HEK293 (cell line): ENCODE results near the gene IDH3B.

ENCODE experiments used
- BCL11A ChIP-seq: fragments of 450-650 bp; formaldehyde crosslinking; IDR thresholded peaks from 2 replicates; pipeline ENCODE4 v1.5.1; 2016; ENCODE audit warnings: low read depth, missing biosample characterization, missing genetic modification characterization
- FEZF1 ChIP-seq: fragments of 450-650 bp; formaldehyde crosslinking; IDR thresholded peaks from 2 replicates; pipeline ENCODE4 v1.5.1; 2016; ENCODE audit warnings: missing biosample characterization, missing genetic modification characterization
- KLF1 ChIP-seq: fragments of 450-650 bp; formaldehyde crosslinking; IDR thresholded peaks from 2 replicates; pipeline ENCODE4 v1.5.1; 2016; ENCODE audit warnings: missing biosample characterization, missing genetic modification characterization
- KLF16 ChIP-seq: fragments of 450-650 bp; formaldehyde crosslinking; IDR thresholded peaks from 2 replicates; pipeline ENCODE4 v1.5.1; 2017; ENCODE audit warnings: missing biosample characterization, missing genetic modification characterization
- SCRT1 ChIP-seq: fragments of 450-650 bp; formaldehyde crosslinking; IDR thresholded peaks from 2 replicates; pipeline ENCODE4 v1.5.1; 2016; ENCODE audit warnings: missing biosample characterization, missing genetic modification characterization, borderline replicate concordance
- SP3 ChIP-seq: fragments of 450-650 bp; formaldehyde crosslinking; IDR thresholded peaks from 2 replicates; pipeline ENCODE4 v1.5.1; 2016; ENCODE audit warnings: missing biosample characterization, missing genetic modification characterization
- ZIC2 ChIP-seq: fragments of 450-650 bp; formaldehyde crosslinking; IDR thresholded peaks from 2 replicates; pipeline ENCODE4 v1.5.1; 2016; ENCODE audit warnings: missing biosample characterization, missing genetic modification characterization
- ZNF10 ChIP-seq: fragments of 450-650 bp; formaldehyde crosslinking; IDR thresholded peaks from 2 replicates; pipeline ENCODE4 v1.5.1; 2017; ENCODE audit warnings: missing biosample characterization, missing genetic modification characterization
- ZNF248 ChIP-seq: fragments of 450-650 bp; formaldehyde crosslinking; IDR thresholded peaks from 2 replicates; pipeline ENCODE4 v1.5.1; 2017; ENCODE audit warnings: missing biosample characterization, missing genetic modification characterization
- ZNF292 ChIP-seq: fragments of 450-650 bp; formaldehyde crosslinking; IDR thresholded peaks from 2 replicates; pipeline ENCODE4 v1.5.1; 2016; ENCODE audit warnings: low read depth, missing biosample characterization, missing genetic modification characterization, borderline replicate concordance
- ZNF302 ChIP-seq: fragments of 450-650 bp; formaldehyde crosslinking; IDR thresholded peaks from 2 replicates; pipeline ENCODE4 v1.5.1; 2016; ENCODE audit warnings: missing biosample characterization, missing genetic modification characterization, low read depth
- ZNF324 ChIP-seq: fragments of 450-650 bp; formaldehyde crosslinking; IDR thresholded peaks from 2 replicates; pipeline ENCODE4 v1.5.1; 2016; ENCODE audit warnings: missing biosample characterization, missing genetic modification characterization
- ZNF350 ChIP-seq: fragments of 450-650 bp; formaldehyde crosslinking; IDR thresholded peaks from 2 replicates; pipeline ENCODE4 v1.5.0; 2017; ENCODE audit warnings: missing biosample characterization, mild to moderate bottlenecking, missing genetic modification characterization
- ZNF488 ChIP-seq: fragments of 450-650 bp; formaldehyde crosslinking; IDR thresholded peaks from 2 replicates; pipeline ENCODE4 v1.5.1; 2016; ENCODE audit warnings: missing biosample characterization, missing genetic modification characterization
- ZNF514 ChIP-seq: fragments of 450-650 bp; formaldehyde crosslinking; IDR thresholded peaks from 2 replicates; pipeline ENCODE4 v1.5.1; 2016; ENCODE audit warnings: missing biosample characterization, missing genetic modification characterization
- ZNF600 ChIP-seq: fragments of 450-650 bp; formaldehyde crosslinking; IDR thresholded peaks from 2 replicates; pipeline ENCODE4 v1.5.1; 2016; ENCODE audit warnings: missing biosample characterization, missing genetic modification characterization
- ZNF629 ChIP-seq: fragments of 450-650 bp; formaldehyde crosslinking; IDR thresholded peaks from 2 replicates; pipeline ENCODE4 v1.5.1; 2017; ENCODE audit warnings: missing biosample characterization, missing genetic modification characterization
- ZNF76 ChIP-seq: fragments of 450-650 bp; formaldehyde crosslinking; IDR thresholded peaks from 2 replicates; pipeline ENCODE4; 2016; ENCODE audit warnings: low read depth, missing biosample characterization, missing genetic modification characterization, borderline replicate concordance
- ZNF768 ChIP-seq: fragments of 450-650 bp; formaldehyde crosslinking; IDR thresholded peaks from 2 replicates; pipeline ENCODE4 v1.5.1; 2018; ENCODE audit warnings: missing biosample characterization, mild to moderate bottlenecking, missing genetic modification characterization
- ZNF792 ChIP-seq: fragments of 450-650 bp; formaldehyde crosslinking; IDR thresholded peaks from 2 replicates; pipeline ENCODE4 v1.5.1; 2016; ENCODE audit warnings: missing biosample characterization, missing genetic modification characterization
- ZSCAN30 ChIP-seq: fragments of 450-650 bp; IDR thresholded peaks from 2 replicates; pipeline ENCODE4 v1.5.1; 2018; ENCODE audit warnings: missing biosample characterization, mild to moderate bottlenecking, missing genetic modification characterization, moderate library complexity
- ZXDB ChIP-seq: fragments of 450-650 bp; formaldehyde crosslinking; IDR thresholded peaks from 2 replicates; pipeline ENCODE4 v1.5.1; 2016; ENCODE audit warnings: missing biosample characterization, missing genetic modification characterization
- TF ChIP-seq, protein P1 (sequence below): fragments of 450-650 bp; formaldehyde crosslinking; IDR thresholded peaks from 2 replicates; pipeline ENCODE4 v1.5.1; 2017; ENCODE audit warnings: missing biosample characterization, missing genetic modification characterization
- TF ChIP-seq, protein P2 (sequence below): fragments of 450-650 bp; formaldehyde crosslinking; IDR thresholded peaks from 2 replicates; pipeline ENCODE4 v1.5.1; 2016; ENCODE audit warnings: missing biosample characterization, missing genetic modification characterization
- TF ChIP-seq, protein P3 (sequence below): fragments of 450-650 bp; formaldehyde crosslinking; optimal IDR thresholded peaks from 2 replicates; pipeline ENCODE3; 2016; ENCODE audit warnings: missing biosample characterization, mild to moderate bottlenecking, missing genetic modification characterization
- TF ChIP-seq, protein P4 (sequence below): fragments of 450-650 bp; formaldehyde crosslinking; IDR thresholded peaks from 2 replicates; pipeline ENCODE4 v1.5.1; 2016; ENCODE audit warnings: missing biosample characterization, missing genetic modification characterization
- TF ChIP-seq, protein P5 (sequence below): fragments of 450-650 bp; formaldehyde crosslinking; conservative IDR thresholded peaks from 2 replicates; pipeline ENCODE4 v1.5.1; 2016; ENCODE audit warnings: low read depth, missing biosample characterization, missing genetic modification characterization

The IDH3B gene

DNA sequence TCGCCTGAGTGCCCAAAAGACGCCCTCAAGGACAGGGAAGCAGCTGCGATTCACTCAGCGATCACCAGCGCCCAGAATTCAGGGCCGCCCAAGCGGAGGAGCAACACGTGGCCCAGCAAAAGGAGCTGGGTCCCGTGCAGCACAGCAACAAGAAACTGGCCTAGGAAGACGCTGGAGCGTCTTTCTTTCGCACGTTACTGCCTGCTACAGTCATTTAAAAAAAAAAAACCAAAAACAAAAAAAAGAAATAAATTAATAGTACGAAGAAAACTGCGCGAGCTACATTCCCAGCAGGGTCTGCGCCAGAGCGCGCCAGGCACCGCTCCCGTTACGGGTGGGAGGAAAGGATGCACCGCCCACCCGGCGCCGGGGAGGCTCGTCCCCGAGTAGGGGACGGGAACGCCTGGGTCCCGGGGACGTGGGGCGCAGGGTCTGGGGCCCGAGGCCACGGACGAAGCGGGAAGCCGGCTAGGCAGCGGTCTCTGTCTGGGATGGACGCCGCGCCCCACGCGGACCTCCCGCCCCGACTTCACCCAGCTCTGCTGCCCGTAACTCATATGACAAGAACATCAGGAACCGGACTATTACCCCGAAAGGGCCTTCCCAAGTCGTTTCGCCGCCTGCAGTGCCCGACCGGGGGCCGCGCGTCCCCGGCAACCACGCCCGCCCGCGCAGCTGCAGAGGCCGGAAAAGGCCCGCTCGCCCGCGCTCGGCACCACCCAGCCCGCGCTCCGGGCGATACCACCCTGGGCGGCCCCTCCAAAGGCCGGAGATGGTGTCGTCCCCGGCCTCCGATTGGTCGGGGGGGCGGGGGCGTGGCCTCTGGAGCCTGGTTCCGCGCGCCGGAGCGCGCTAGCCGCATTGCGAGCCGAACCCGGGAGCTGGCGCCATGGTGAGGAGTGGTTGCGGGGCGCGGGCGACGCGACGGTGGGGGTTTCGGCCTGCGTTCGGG lies 12.0 kb downstream of the IDH3B start, which contains the start of gene NOP56 (continued):
- TF ChIP-seq, protein P1, sequence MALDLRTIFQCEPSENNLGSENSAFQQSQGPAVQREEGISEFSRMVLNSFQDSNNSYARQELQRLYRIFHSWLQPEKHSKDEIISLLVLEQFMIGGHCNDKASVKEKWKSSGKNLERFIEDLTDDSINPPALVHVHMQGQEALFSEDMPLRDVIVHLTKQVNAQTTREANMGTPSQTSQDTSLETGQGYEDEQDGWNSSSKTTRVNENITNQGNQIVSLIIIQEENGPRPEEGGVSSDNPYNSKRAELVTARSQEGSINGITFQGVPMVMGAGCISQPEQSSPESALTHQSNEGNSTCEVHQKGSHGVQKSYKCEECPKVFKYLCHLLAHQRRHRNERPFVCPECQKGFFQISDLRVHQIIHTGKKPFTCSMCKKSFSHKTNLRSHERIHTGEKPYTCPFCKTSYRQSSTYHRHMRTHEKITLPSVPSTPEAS: peak; percentile 51; the same call in 1 of the 2 replicates
- TF ChIP-seq, protein P2, sequence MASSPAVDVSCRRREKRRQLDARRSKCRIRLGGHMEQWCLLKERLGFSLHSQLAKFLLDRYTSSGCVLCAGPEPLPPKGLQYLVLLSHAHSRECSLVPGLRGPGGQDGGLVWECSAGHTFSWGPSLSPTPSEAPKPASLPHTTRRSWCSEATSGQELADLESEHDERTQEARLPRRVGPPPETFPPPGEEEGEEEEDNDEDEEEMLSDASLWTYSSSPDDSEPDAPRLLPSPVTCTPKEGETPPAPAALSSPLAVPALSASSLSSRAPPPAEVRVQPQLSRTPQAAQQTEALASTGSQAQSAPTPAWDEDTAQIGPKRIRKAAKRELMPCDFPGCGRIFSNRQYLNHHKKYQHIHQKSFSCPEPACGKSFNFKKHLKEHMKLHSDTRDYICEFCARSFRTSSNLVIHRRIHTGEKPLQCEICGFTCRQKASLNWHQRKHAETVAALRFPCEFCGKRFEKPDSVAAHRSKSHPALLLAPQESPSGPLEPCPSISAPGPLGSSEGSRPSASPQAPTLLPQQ (tag by site-specific recombination): peak; percentile 69
- TF ChIP-seq ZIC2 (tag by site-specific recombination) (peak; percentile 83), FEZF1 (peak; percentile 12), ZNF248 (tag by site-specific recombination) (no peak), SP3 (tag by site-specific recombination) (peak; percentile 68), ZNF629 (tag by site-specific recombination) (0 out of 2 replicates have a peak, but pooled peaks have one; percentile 23), KLF16 (tag by site-specific recombination) (peak; percentile 51; the same call in 1 of the 2 replicates), ZNF76 (tag by site-specific recombination) (peak; percentile 70), ZNF600 (tag by site-specific recombination) (peak; percentile 98), ZNF488 (tag by site-specific recombination) (no peak), ZNF324 (peak; percentile 78), ZNF792 (tag by site-specific recombination) (no peak), BCL11A (tag by site-specific recombination) (peak; percentile 55; the same call in 1 of the 2 replicates), ZNF514 (tag by site-specific recombination) (no peak), SCRT1 (tag by site-specific recombination) (peak; percentile 98), ZNF768 (peak; percentile 49; the same call in 1 of the 2 replicates), ZNF302 (tag by site-specific recombination) (no peak), KLF1 (tag by site-specific recombination) (peak; percentile 68), ZNF10 (tag by site-specific recombination) (peak; percentile 58), ZSCAN30 (tag by site-specific recombination) (peak; percentile 92), ZXDB (peak; percentile 78), ZNF350 (tag by site-specific recombination) (no peak), ZNF292 (no peak)
- TF ChIP-seq, protein P3, sequence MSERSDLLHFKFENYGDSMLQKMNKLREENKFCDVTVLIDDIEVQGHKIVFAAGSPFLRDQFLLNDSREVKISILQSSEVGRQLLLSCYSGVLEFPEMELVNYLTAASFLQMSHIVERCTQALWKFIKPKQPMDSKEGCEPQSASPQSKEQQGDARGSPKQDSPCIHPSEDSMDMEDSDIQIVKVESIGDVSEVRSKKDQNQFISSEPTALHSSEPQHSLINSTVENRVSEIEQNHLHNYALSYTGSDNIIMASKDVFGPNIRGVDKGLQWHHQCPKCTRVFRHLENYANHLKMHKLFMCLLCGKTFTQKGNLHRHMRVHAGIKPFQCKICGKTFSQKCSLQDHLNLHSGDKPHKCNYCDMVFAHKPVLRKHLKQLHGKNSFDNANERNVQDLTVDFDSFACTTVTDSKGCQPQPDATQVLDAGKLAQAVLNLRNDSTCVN: peak; percentile 99
- TF ChIP-seq, protein P4, sequence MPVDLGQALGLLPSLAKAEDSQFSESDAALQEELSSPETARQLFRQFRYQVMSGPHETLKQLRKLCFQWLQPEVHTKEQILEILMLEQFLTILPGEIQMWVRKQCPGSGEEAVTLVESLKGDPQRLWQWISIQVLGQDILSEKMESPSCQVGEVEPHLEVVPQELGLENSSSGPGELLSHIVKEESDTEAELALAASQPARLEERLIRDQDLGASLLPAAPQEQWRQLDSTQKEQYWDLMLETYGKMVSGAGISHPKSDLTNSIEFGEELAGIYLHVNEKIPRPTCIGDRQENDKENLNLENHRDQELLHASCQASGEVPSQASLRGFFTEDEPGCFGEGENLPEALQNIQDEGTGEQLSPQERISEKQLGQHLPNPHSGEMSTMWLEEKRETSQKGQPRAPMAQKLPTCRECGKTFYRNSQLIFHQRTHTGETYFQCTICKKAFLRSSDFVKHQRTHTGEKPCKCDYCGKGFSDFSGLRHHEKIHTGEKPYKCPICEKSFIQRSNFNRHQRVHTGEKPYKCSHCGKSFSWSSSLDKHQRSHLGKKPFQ (tag by site-specific recombination): 0 out of 2 replicates have a peak, but pooled peaks have one; percentile 10
- TF ChIP-seq, protein P5, sequence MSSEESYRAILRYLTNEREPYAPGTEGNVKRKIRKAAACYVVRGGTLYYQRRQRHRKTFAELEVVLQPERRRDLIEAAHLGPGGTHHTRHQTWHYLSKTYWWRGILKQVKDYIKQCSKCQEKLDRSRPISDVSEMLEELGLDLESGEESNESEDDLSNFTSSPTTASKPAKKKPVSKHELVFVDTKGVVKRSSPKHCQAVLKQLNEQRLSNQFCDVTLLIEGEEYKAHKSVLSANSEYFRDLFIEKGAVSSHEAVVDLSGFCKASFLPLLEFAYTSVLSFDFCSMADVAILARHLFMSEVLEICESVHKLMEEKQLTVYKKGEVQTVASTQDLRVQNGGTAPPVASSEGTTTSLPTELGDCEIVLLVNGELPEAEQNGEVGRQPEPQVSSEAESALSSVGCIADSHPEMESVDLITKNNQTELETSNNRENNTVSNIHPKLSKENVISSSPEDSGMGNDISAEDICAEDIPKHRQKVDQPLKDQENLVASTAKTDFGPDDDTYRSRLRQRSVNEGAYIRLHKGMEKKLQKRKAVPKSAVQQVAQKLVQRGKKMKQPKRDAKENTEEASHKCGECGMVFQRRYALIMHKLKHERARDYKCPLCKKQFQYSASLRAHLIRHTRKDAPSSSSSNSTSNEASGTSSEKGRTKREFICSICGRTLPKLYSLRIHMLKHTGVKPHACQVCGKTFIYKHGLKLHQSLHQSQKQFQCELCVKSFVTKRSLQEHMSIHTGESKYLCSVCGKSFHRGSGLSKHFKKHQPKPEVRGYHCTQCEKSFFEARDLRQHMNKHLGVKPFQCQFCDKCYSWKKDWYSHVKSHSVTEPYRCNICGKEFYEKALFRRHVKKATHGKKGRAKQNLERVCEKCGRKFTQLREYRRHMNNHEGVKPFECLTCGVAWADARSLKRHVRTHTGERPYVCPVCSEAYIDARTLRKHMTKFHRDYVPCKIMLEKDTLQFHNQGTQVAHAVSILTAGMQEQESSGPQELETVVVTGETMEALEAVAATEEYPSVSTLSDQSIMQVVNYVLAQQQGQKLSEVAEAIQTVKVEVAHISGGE (tag by site-specific recombination): peak; percentile 48
